NCI-H1417 (cell line): ENCODE measurements around the gene ALDOA.

ENCODE experiments used
- DNase-seq, 3 experiments: peaks; one replicate each; lab custom pipeline; 2025; lab: John Stamatoyannopoulos, UW

The ALDOA gene

GRCh38 chr16:30069611-30070462, 4.3 kb downstream of the ALDOA start:
- peak in 1 of 3 experiments; percentile 46 for DNase-seq

DNA sequence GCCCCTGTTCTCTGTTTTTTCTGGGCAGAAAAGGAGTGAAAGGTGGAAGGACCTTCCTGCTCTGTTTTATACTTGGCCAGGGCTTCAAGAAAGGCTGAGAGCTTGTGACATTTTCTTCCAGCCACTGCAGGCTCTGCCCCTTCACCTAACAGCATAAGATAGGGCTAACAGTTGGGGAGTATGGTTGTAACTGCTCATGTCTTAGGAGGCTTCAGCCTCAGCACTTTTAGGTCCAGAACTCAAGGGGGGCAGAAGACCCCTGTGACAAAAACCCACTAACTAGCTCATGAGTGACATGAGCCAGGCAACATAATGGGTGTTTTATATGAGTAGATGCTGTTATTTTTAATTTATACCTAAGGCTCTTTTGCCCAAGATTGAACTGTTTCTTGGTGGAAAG, 4.9 kb downstream of the ALDOA start:
- DNase-seq: no peak

DNA sequence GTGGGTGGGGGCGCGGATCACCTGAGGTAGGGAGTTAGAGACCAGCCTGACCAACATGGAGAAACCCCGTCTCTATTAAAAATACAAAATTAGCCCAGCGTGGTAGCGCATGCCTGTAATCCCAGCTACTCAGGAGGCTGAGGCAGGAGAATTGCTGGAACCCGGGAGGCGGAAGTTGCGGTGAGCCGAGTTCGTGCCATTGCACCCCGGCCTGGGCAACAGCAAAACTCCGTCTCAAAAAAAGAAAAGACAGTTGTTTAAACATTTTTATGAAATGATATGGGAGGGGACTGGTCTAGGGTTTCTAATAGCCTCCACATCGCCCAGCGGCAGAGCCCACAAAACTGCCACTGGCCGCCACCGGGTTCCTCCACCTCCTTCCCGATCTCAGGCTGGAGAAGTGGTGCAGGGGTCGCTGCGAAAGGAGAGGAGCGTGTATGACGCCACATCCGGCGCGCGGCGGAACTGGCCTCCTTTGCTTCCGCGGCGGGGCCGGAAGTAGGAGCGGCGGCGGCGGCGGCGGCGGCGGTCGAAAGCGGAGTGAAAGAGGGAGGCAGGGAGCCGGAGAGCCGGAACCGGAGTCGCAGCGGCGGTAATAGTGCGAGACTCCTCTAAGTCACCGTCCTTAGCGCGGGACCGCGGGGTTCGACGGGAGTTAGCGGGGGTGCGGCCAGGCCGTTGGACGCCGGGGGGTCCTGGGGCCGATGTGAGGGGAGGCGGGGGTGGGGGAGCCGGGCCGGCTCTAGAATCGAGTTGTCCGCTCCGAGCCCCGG, 10.1 kb downstream of the ALDOA start, which contains the start of gene PPP4C:
Gene PPP4C, plus strand, starts transcription at position 492 of the 773 bp plus-strand sequence. CDS start 384 bp downstream, outside the sequence.
- DNase-seq: peak; percentile 67 to 90 (median 84)

- no peak for DNase-seq
These were observed 10.8 kb downstream of the ALDOA start for GRCh38 chr16:30076276-30076791.

GRCh38 chr16:30077656-30078055, 12.1 kb downstream of the ALDOA start:
- no peak for DNase-seq

- no peak for DNase-seq
These were observed 13.2 kb downstream of the ALDOA start for GRCh38 chr16:30078744-30079143.

DNA sequence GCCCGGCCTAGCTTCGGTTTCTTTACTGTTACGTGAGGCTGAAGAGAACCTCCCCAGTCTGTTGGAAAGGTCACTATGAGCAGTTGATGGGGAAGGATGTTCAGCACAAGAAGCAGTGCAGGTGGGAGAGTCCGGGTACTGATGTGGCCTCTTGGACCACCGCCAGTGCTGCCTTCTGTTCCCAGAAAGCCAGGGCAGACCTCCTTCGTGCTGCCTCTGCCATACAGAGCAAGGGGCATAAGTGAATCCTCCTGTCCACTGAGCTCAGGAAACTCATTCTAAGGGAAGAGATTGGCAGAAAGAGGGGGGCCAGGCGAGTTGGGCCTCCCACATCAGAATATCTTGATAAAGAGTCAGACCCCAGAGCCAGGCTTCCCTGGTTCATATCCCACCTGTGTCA, 13.9 kb downstream of the ALDOA start:
- no peak for DNase-seq

DNA sequence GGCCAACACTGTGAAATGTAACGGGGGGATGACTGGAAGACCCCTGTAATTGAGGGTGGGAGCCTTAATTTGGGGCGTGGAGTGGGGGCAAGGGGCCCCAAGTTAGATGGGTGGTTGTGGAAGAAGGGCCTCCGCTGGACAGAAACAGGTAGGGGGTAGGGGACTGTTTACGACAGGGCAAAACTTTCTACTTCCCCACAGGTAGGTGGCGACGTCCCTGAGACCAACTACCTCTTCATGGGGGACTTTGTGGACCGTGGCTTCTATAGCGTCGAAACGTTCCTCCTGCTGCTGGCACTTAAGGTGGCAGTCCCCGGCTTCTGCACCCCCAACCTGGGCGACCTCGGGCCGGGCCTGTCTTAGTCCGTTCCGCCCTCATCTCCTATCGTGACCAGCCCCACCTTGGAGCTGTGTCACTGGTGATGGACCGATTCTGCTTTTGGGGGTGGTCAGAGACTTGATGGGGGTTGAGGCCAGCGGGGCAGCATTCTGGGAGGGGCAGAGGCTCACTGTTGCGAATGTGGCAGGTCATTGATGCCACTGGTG, 17.1 kb downstream of the ALDOA start:
- no peak for DNase-seq

GRCh38 chr16:30083216-30084055, 17.9 kb downstream of the ALDOA start:
- no peak for DNase-seq

DNA sequence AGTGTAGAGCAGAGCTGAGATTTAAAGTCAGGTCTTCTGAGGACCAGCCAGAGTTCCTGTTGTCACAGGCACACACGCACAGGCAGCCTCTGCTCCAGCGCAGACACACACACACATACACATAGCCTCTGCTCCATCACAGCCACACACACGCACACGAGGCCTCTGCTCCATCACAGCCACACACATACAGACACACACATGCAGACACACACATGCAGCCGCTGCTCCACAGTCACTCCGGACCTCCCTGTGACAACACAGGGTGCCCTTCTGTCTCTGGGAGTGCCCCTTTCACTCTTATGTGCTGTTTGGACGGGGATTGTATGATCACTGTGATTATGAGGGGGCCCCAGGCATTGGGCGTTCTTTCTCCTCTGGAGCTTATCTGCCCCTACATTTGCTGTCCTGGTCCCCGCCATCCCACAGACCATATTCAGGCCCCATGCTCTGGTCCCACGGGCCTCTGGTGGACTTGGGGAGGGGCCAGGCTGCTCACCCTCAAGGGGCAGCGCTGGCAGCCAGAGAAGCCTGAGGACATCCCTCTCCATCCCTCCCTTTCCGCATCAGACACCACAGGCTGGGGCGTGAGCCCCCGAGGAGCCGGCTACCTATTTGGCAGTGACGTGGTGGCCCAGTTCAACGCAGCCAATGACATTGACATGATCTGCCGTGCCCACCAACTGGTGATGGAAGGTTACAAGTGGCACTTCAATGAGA, 18.7 kb downstream of the ALDOA start:
- DNase-seq: no peak

GRCh38 chr16:30084816-30085159, 19.2 kb downstream of the ALDOA start:
- no peak for DNase-seq

- DNase-seq: no peak
These were observed 19.7 kb downstream of the ALDOA start for GRCh38 chr16:30085247-30085646.

GRCh38 chr16:30085820-30086219, 20.3 kb downstream of the ALDOA start:
- DNase-seq: no peak

GRCh38 chr16:30086291-30087140, 21.0 kb downstream of the ALDOA start:
- no peak for DNase-seq

DNA sequence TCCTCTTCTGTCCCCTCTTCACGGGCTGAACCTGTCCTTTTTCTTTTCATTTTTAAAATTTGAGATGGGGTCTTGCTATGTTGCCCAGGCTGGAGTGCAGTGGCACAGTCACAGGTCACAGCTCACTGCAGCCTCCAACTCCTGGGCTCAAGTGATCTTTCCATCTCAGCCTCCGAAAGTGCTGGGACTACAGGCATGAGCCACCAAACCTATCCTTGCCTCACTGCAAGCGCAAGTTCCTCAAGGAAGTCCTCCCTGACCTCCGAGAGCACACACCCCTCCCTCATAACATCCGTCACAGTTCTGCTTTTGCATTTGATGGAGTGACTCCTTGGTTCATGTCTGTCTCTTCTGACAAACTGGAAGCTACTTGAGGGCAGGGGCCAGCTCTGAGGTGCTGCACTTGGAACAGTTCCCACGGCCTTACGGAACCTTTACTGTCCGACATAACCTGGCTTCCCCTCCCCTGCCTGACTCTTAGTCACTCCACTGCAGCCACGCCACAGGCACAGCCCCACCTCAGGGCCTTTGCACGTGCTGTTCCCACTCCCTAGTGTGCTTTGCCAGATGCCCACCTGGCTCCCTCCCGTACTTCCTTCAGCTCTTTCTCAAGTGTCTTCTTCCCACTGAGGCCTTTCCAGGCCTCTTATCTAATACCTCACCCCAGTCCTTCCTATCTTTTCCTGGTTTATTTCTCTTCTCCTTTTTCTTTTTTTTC, 21.8 kb downstream of the ALDOA start:
- DNase-seq: no peak

DNA sequence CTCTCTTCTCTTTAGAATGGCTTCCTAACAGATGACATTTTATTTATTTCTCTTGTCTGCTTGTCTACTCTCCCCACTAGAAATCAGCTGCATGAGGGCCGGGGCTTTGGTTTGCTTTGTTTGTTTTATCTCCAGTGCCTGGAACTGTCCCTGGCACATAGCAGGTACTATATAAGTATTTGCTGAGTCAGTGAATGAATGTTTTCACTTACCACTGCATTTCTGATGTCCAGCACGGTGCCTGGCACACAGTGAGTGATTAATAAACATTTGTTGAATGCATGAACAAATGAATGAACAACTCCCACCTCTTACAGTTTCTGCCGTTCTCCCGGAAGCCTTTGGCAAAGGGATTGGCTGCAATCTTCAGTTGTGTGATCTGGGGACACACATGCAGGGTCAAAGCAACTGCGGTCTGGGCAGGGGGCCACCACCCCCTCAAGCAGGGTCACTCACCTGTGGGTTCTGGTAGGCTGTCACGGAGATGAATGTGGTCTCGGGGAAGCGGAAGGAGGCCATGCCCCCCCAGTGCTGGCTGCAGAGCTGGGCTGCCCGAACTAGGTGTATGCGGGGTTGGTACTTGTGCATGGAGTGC, 22.8 kb downstream of the ALDOA start:
- DNase-seq: no peak

- DNase-seq: no peak
These were observed 23.5 kb downstream of the ALDOA start for GRCh38 chr16:30088832-30089624.
